Neural cell (in vitro differentiated cells): Measurements from ENCODE around the gene PRSS21. TPM values are rescaled to one million over a fixed set of nuclear protein-coding genes. Genes with fewer than 3 reads are reported as not detected.

Source experiments
- H2AFZ ChIP-seq: fragments of 200-600, 300-800 bp; sonication (generic), shearing (Covaris generic); 2 replicates; pipeline ENCODE4 v1.6.0; 2014; ENCODE audit warnings: low read depth, mild to moderate bottlenecking, antibody characterized with exemption, low read length, moderate library complexity
- H3F3A ChIP-seq: fragments of 200-600 bp; shearing (Covaris generic); 2 replicates; pipeline ENCODE4 v1.6.1; 2016; ENCODE audit warnings: mild to moderate bottlenecking, moderate library complexity, mixed read lengths, antibody characterized with exemption, low read length; ENCODE audit not compliant: insufficient read depth, poor library complexity, severe bottlenecking
- H3K27ac ChIP-seq: fragments of 200-600, 300-800 bp; sonication (generic), shearing (Covaris generic); 2 replicates; pipeline ENCODE4 v1.5.1; 2014; ENCODE audit warnings: mild to moderate bottlenecking, low read length, moderate library complexity
- H3K27me3 ChIP-seq: fragments of 300-800, 200-600 bp; sonication (generic), shearing (Covaris generic); 2 replicates; pipeline ENCODE4 v1.6.0; 2014; ENCODE audit warnings: mild to moderate bottlenecking, low read depth, low read length, moderate library complexity; ENCODE audit not compliant: insufficient read depth
- H3K36me3 ChIP-seq: fragments of 300-800, 200-600 bp; sonication (generic), shearing (Covaris generic); 2 replicates; pipeline ENCODE4 v1.5.1; 2014; ENCODE audit warnings: mild to moderate bottlenecking, antibody characterized with exemption, low read length, moderate library complexity; ENCODE audit not compliant: insufficient read depth
- H3K4me2 ChIP-seq: fragments of 300-800, 200-600 bp; sonication (generic), shearing (Covaris generic); 2 replicates; pipeline ENCODE4 v1.6.0; 2014; ENCODE audit warnings: mild to moderate bottlenecking, low read length
- H3K4me3 ChIP-seq: fragments of 300-800, 200-600 bp; sonication (generic), shearing (Covaris generic); 2 replicates; pipeline ENCODE4 v1.5.1; 2014; ENCODE audit warnings: mild to moderate bottlenecking, low read length, moderate library complexity
- H3K79me2 ChIP-seq: fragments of 200-600 bp; shearing (Covaris generic); replicated peaks from 2 replicates; pipeline ENCODE4 v1.6.0; 2014; ENCODE audit warnings: mild to moderate bottlenecking, low read length, moderate library complexity; ENCODE audit not compliant: insufficient read depth
- H3K9ac ChIP-seq: fragments of 300-800, 200-600 bp; sonication (generic), shearing (Covaris generic); 2 replicates; pipeline ENCODE4 v1.6.1; 2016; ENCODE audit warnings: mild to moderate bottlenecking, low read length, mixed read lengths
- H3K9me2 ChIP-seq: fragments of 200-600 bp; shearing (Covaris generic); 2 replicates; pipeline ENCODE4 v1.6.1; 2016; ENCODE audit warnings: mild to moderate bottlenecking, low read length, mixed read lengths; ENCODE audit not compliant: insufficient read depth
- H3K9me3 ChIP-seq: fragments of 200-600, 300-800 bp; sonication (generic), shearing (Covaris generic); 2 replicates; pipeline ENCODE4 v1.6.1; 2016; ENCODE audit warnings: mild to moderate bottlenecking, mixed run types, low read length, moderate library complexity, mixed read lengths
- H4K20me1 ChIP-seq: fragments of 200-600 bp; shearing (Covaris generic); 2 replicates; pipeline ENCODE4 v1.6.1; 2016; ENCODE audit warnings: mild to moderate bottlenecking, mixed run types; ENCODE audit not compliant: insufficient read depth
- CTCF ChIP-seq: fragments of 450-650 bp; IDR thresholded peaks from 2 replicates; pipeline ENCODE4 v1.5.1; 2014; ENCODE audit warnings: antibody characterized with exemption, mild to moderate bottlenecking, moderate library complexity; ENCODE audit not compliant: poor library complexity, severe bottlenecking
- EP300 ChIP-seq: fragments of 450-650 bp; conservative IDR thresholded peaks from 2 replicates; pipeline ENCODE4 v1.6.1; 2014; ENCODE audit warnings: antibody characterized with exemption, mild to moderate bottlenecking, moderate library complexity; ENCODE audit not compliant: poor library complexity, severe bottlenecking
- EZH2 ChIP-seq: fragments of 200-600, 300-800 bp; shearing (Covaris generic), sonication (generic); IDR thresholded peaks from 2 replicates; pipeline ENCODE4 v1.6.1; 2014; ENCODE audit warnings: antibody characterized with exemption, low read length, borderline replicate concordance, mild to moderate bottlenecking; ENCODE audit not compliant: insufficient read depth, poor library complexity, severe bottlenecking
- MXI1 ChIP-seq: fragments of 450-650 bp; conservative IDR thresholded peaks from 2 replicates; pipeline ENCODE4 v1.6.1; 2014; ENCODE audit warnings: antibody characterized with exemption, mild to moderate bottlenecking; ENCODE audit not compliant: poor library complexity, severe bottlenecking
- POLR2AphosphoS5 ChIP-seq: IDR thresholded peaks from 2 replicates; pipeline ENCODE4 v1.6.1; 2012
- RAD21 ChIP-seq: fragments of 450-650 bp; conservative IDR thresholded peaks from 2 replicates; pipeline ENCODE4 v1.6.1; 2014; ENCODE audit warnings: antibody characterized with exemption, mild to moderate bottlenecking, moderate library complexity
- REST ChIP-seq: IDR thresholded peaks from 2 replicates; pipeline ENCODE4 v1.6.1; 2012; ENCODE audit warnings: borderline replicate concordance
- SMC3 ChIP-seq: fragments of 450-650 bp; conservative IDR thresholded peaks from 2 replicates; pipeline ENCODE4 v1.6.1; 2014; ENCODE audit warnings: antibody characterized with exemption, mild to moderate bottlenecking, moderate library complexity; ENCODE audit not compliant: poor library complexity
- TAF1 ChIP-seq: IDR thresholded peaks from 2 replicates; pipeline ENCODE4 v1.6.1; 2012; ENCODE audit warnings: low read depth
- polyA plus RNA-seq: library from polyadenylated mRNA; depleted of rRNA; stranded (reverse); fragments of >200 nt; gene quantifications from 2 replicates; pipeline ENCODE4 v1.2.3, GENCODE V29; 2014

The PRSS21 gene
- polyA plus RNA-seq, 1 donor from 2014 or later = not detected

DNA sequence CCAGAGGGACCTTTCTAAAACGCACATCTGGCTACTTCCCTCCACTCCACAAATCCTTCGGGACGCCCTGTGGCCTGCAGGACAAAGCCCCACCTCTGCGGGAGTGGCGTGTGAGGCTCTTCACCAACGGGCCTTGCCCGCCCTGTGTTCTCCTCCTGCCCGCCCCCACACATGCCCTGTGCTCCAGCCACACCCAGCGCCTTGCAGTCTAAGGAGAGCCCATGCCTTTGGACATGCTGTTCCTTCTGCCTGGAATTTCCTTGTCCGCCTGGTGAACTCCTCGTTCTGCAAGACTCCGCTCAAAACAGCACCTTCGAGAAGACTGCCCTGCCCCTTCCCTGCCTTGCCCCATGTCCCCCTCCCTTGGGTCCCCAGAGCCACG is 47.4 kb upstream of the PRSS21 start:
- Histone ChIP-seq H3K4me2 (no peak overlapping the region), H3K27ac (no peak overlapping the region), H2AFZ (no peak overlapping the region), H3K9me3 (peaks cover 17% of the 10 kb centered on the region), H3F3A (no peaks in the 10 kb centered on the region), H4K20me1 (no peaks in the 10 kb centered on the region), H3K9ac (no peak overlapping the region), H3K4me3 (no peak overlapping the region), H3K36me3 (peaks cover 35% of the 10 kb centered on the region), H3K9me2 (no peaks in the 10 kb centered on the region), H3K27me3 (no peaks in the 10 kb centered on the region), H3K79me2 (peaks cover 12% of the 10 kb centered on the region)
- no peak for TF ChIP-seq EP300
- no peak for TF ChIP-seq REST
- TF ChIP-seq TAF1 = no peak

- TF ChIP-seq TAF1 (no peak), EP300 (no peak), EZH2 (no peak), SMC3 (no peak), POLR2AphosphoS5 (no peak), RAD21 (no peak), MXI1 (no peak), REST (no peak), CTCF (no peak)
- no peaks in the 10 kb centered on the region for H3F3A ChIP-seq
- H3K9me2 ChIP-seq = no peaks in the 10 kb centered on the region
- no peak overlapping the region for H3K9ac ChIP-seq
- no peak overlapping the region for H2AFZ ChIP-seq
- H3K4me2 ChIP-seq = no peak overlapping the region
- H3K27ac ChIP-seq = no peak overlapping the region
- H3K79me2 ChIP-seq = peaks cover 16% of the 10 kb centered on the region
- no peaks in the 10 kb centered on the region for H3K27me3 ChIP-seq
- H3K36me3 ChIP-seq = peaks cover 30% of the 10 kb centered on the region
- H3K4me3 ChIP-seq = no peak overlapping the region
- H4K20me1 ChIP-seq = no peaks in the 10 kb centered on the region
- H3K9me3 ChIP-seq = peaks cover 11% of the 10 kb centered on the region
Observed at GRCh38 chr16:2770057-2770951, 46.7 kb upstream of the PRSS21 start.
